Thoracic aorta (tissue), 2 donors: Measurements from ENCODE around the gene SLC7A7. TPM values are rescaled to one million over a fixed set of nuclear protein-coding genes. Genes with fewer than 3 reads are reported as not detected.
A peak's percentile ranks its signal among the peaks of the same experiment; 100 is the strongest.

Experiments
- ATAC-seq: fragments of 150-250 bp; one replicate; pipeline ENCODE4 v1.8.0; 2017; ENCODE audit warnings: low read depth; ENCODE audit not compliant: insufficient number of reproducible peaks, low FRiP score
- DNase-seq: peaks from one replicate; pipeline ENCODE4 v3.0.0-alpha.2; 2020; ENCODE audit warnings: low spot score
- H3K27ac ChIP-seq, 2 donors: fragments of 200-600 bp; sonication (generic); 1 replicate in 1 of 2; 2 replicates in 1 of 2; pipeline ENCODE4 v1.5.1; 2016; ENCODE audit warnings: mild to moderate bottlenecking in 2 of 2, moderate library complexity in 2 of 2
- H3K27me3 ChIP-seq: fragments of 200-600 bp; sonication (generic); replicated peaks from 2 replicates; pipeline ENCODE4 v1.6.0; 2016; ENCODE audit warnings: mild to moderate bottlenecking; ENCODE audit not compliant: insufficient read depth
- H3K36me3 ChIP-seq: fragments of 200-600 bp; sonication (generic); one replicate; pipeline ENCODE4 v1.5.1; 2016
- H3K4me1 ChIP-seq, 2 donors: fragments of 200-600 bp; sonication (generic); 1 replicate in 1 of 2; 2 replicates in 1 of 2; pipeline versions ENCODE4 v1.5.1 to v1.6.0; 2016; ENCODE audit warnings: low read depth in 2 of 2, mild to moderate bottlenecking in 1 of 2; ENCODE audit not compliant: control insufficient read depth in 1 of 2
- H3K4me3 ChIP-seq: fragments of 200-600 bp; sonication (generic); 2 replicates; pipeline ENCODE4 v1.5.1; 2016; ENCODE audit warnings: mild to moderate bottlenecking
- H3K9me3 ChIP-seq: fragments of 200-600 bp; sonication (generic); 2 replicates; pipeline ENCODE4 v1.5.1; 2016
- CTCF ChIP-seq: fragments of 200-600 bp; sonication (generic); IDR thresholded peaks from one replicate; pipeline ENCODE4 v1.5.1; 2019; ENCODE audit warnings: antibody characterized with exemption
- total RNA-seq, 2 donors: library from RNA; depleted of rRNA; stranded (reverse); fragments of >200 nt; gene quantifications; one replicate each; pipeline versions ENCODE4 v1.1.0 to v1.2.3, GENCODE V29; 2016

Gene SLC7A7
- total RNA-seq, 2 donors from 2014 or later, result 34.4 to 38.5 TPM

- TF ChIP-seq CTCF, result no peak
- H3K36me3 ChIP-seq, result no peaks in the 10 kb centered on the region
- ATAC-seq, result peak; percentile 22
- no peaks in the 10 kb centered on the region for H3K27me3 ChIP-seq
- peak overlapping the region; percentile 66 for H3K4me3 ChIP-seq
- peak overlapping the region; percentile 90 to 91 for H3K27ac ChIP-seq
- no peak for DNase-seq
- H3K9me3 ChIP-seq, result no peaks in the 10 kb centered on the region
- peaks cover 9 to 41% of the 10 kb centered on the region in 2 donors for H3K4me1 ChIP-seq
Measured at GRCh38 chr14:22819151-22819988, 4.1 kb upstream of the SLC7A7 start.

- Histone ChIP-seq H3K36me3 (no peaks in the 10 kb centered on the region), H3K4me3 (peak overlapping the region; percentile 48), H3K27me3 (no peaks in the 10 kb centered on the region), H3K4me1 (peaks cover 7 to 20% of the 10 kb centered on the region in 2 donors), H3K27ac (no peak overlapping the region), H3K9me3 (no peaks in the 10 kb centered on the region)
- DNase-seq, result no peak
- no peak for TF ChIP-seq CTCF
- ATAC-seq, result no peak
Measured at GRCh38 chr14:22814373-22814772, 862 bp downstream of the SLC7A7 start.

GRCh38 chr14:22813145-22813544, 2.1 kb downstream of the SLC7A7 start:
- TF ChIP-seq CTCF, result no peak
- ATAC-seq, result no peak
- no peak for DNase-seq

GRCh38 chr14:22812744-22813143, 2.5 kb downstream of the SLC7A7 start:
- TF ChIP-seq CTCF, result no peak

More at GRCh38 chr14:22813145-22813544, 2.1 kb downstream of the SLC7A7 start:
- Histone ChIP-seq H3K27ac (no peak overlapping the region), H3K4me1 (peaks cover under 1 to 8% of the 10 kb centered on the region in 2 donors), H3K4me3 (no peak overlapping the region), H3K9me3 (no peaks in the 10 kb centered on the region), H3K27me3 (no peaks in the 10 kb centered on the region), H3K36me3 (no peaks in the 10 kb centered on the region)

GRCh38 chr14:22811722-22812121, 3.5 kb downstream of the SLC7A7 start:
- no peak for DNase-seq

More at GRCh38 chr14:22812744-22813143, 2.5 kb downstream of the SLC7A7 start:
- DNase-seq (no peak), ATAC-seq (no peak)
- Histone ChIP-seq H3K27ac (no peak overlapping the region), H3K27me3 (no peaks in the 10 kb centered on the region), H3K9me3 (no peaks in the 10 kb centered on the region), H3K4me3 (no peak overlapping the region), H3K4me1 (peaks cover 0 to 4% of the 10 kb centered on the region in 2 donors), H3K36me3 (no peaks in the 10 kb centered on the region)

More at GRCh38 chr14:22811722-22812121, 3.5 kb downstream of the SLC7A7 start:
- Histone ChIP-seq H3K4me1 (no peaks in the 10 kb centered on the region), H3K27me3 (no peaks in the 10 kb centered on the region), H3K36me3 (no peaks in the 10 kb centered on the region), H3K27ac (peak overlapping the region in 1 of 2 donors; percentile 11), H3K4me3 (no peak overlapping the region), H3K9me3 (no peaks in the 10 kb centered on the region)
- ATAC-seq, result no peak
- no peak for TF ChIP-seq CTCF
